Tibial nerve (tissue), 4 donors: ENCODE results near the gene SMYD3. TPM values are rescaled to one million over a fixed set of nuclear protein-coding genes. Genes with fewer than 3 reads are reported as not detected.

Experiments
- DNase-seq, 2 donors: peaks; one replicate each; pipeline ENCODE4 v3.0.0-alpha.2; 2019; ENCODE audit warnings: low spot score in 2 of 2
- H3K27ac ChIP-seq, 4 donors: fragments of 200-600 bp; sonication (generic) in 3 of 4; one replicate each; pipeline ENCODE4 v1.5.1; 2017 to 2019; ENCODE audit warnings: mild to moderate bottlenecking in 1 of 4
- H3K27me3 ChIP-seq, 2 donors: fragments of 200-600 bp; sonication (generic) in 1 of 2; one replicate each; pipeline versions ENCODE4 v1.5.1 to v1.6.0; 2017 to 2019
- H3K36me3 ChIP-seq, 3 donors: fragments of 200-600 bp; sonication (generic); one replicate each; pipeline ENCODE4 v1.5.1; 2018 to 2019
- H3K4me1 ChIP-seq, 4 donors: fragments of 200-600 bp; sonication (generic) in 3 of 4; one replicate each; pipeline ENCODE4 v1.5.1; 2017 to 2019
- H3K4me3 ChIP-seq, 4 donors: fragments of 200-600 bp; sonication (generic) in 3 of 4; one replicate each; pipeline ENCODE4 v1.5.1; 2017 to 2019; ENCODE audit warnings: mild to moderate bottlenecking in 1 of 4, moderate library complexity in 1 of 4
- H3K9me3 ChIP-seq, 4 donors: fragments of 200-600 bp; sonication (generic) in 3 of 4; one replicate each; pipeline ENCODE4 v1.5.1; 2017 to 2019
- EP300 ChIP-seq, 2 donors: sonication (generic); formaldehyde crosslinking; IDR thresholded peaks; one replicate each; pipeline ENCODE4 v1.6.1; 2017; ENCODE audit warnings: antibody characterized with exemption in 2 of 2, mild to moderate bottlenecking in 1 of 2
- POLR2A ChIP-seq, 2 donors: fragments of 450-650 bp; IDR thresholded peaks; one replicate each; pipeline ENCODE4 v1.6.1; 2017; ENCODE audit warnings: antibody characterized with exemption in 2 of 2, mild to moderate bottlenecking in 2 of 2, moderate library complexity in 2 of 2
- WGBS, 2 donors: methylation state at CpG; one replicate each; pipeline ENCODE4 v1.1.5; 2018; 5-methylcytosine and 5-hydroxymethylcytosine counted together
- total RNA-seq, 4 donors: library from RNA; depleted of rRNA; stranded (reverse); fragments of >200 nt; gene quantifications; one replicate each; pipeline ENCODE4 v1.1.0, GENCODE V29; 2016
- TF ChIP-seq, protein P1 (sequence below), 5 experiments: fragments of 200-600 bp in 3 of 5; fragments of 450-650 bp in 2 of 5; sonication (generic) in 3 of 5; IDR thresholded peaks; one replicate each; pipeline ENCODE4 v1.5.1; 2016 to 2019; ENCODE audit warnings: antibody characterized with exemption in 5 of 5, mild to moderate bottlenecking in 3 of 5, moderate library complexity in 2 of 5

Gene SMYD3
- total RNA-seq, 4 donors from 2014 or later, result 22.2 to 30.3 (median 27.0) TPM

DNA sequence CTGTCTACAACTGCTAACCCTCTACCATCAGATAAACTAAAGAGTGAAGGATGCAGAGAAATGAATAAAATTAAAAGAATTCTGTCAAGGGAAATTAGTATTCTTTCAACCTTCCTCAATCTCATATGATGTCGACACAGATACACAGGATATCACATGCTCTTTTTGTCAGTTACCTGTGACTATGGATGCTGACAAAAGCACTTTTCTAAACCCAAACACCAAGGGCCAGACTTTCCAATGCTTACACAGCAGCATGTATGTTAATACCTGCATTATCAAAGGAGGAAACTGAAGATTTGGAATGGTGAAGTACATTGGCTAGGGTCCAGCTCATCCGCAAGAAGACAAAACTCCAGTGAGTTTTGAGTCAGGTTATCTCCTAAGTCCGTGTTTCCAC lies 294.0 kb downstream of the SMYD3 start:
- Histone ChIP-seq H3K4me3 (no peak overlapping the region), H3K36me3 (no peaks in the 10 kb centered on the region), H3K27ac (no peak overlapping the region), H3K27me3 (no peaks in the 10 kb centered on the region), H3K9me3 (no peaks in the 10 kb centered on the region), H3K4me1 (no peaks in the 10 kb centered on the region)
- TF ChIP-seq POLR2A (IDR thresholded peaks at IDR 0.05), result no peak
- TF ChIP-seq EP300 (IDR thresholded peaks at IDR 0.05), result no peak
- TF ChIP-seq, protein P1, sequence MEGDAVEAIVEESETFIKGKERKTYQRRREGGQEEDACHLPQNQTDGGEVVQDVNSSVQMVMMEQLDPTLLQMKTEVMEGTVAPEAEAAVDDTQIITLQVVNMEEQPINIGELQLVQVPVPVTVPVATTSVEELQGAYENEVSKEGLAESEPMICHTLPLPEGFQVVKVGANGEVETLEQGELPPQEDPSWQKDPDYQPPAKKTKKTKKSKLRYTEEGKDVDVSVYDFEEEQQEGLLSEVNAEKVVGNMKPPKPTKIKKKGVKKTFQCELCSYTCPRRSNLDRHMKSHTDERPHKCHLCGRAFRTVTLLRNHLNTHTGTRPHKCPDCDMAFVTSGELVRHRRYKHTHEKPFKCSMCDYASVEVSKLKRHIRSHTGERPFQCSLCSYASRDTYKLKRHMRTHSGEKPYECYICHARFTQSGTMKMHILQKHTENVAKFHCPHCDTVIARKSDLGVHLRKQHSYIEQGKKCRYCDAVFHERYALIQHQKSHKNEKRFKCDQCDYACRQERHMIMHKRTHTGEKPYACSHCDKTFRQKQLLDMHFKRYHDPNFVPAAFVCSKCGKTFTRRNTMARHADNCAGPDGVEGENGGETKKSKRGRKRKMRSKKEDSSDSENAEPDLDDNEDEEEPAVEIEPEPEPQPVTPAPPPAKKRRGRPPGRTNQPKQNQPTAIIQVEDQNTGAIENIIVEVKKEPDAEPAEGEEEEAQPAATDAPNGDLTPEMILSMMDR (IDR thresholded peaks at IDR 0.05), result no peak
- 88 to 93% methylated on average over 3 of the region's 3 CpGs for WGBS, 2 donors
- DNase-seq, result no peak

GRCh38 chr1:246212013-246212412 lies 295.1 kb downstream of the SMYD3 start:
- Histone ChIP-seq H3K27ac (no peak overlapping the region), H3K4me1 (no peaks in the 10 kb centered on the region), H3K27me3 (no peaks in the 10 kb centered on the region), H3K36me3 (no peaks in the 10 kb centered on the region), H3K9me3 (no peaks in the 10 kb centered on the region), H3K4me3 (no peak overlapping the region)
- DNase-seq, result no peak
- 95 to 97% methylated on average over 2 of the region's 2 CpGs for WGBS, 2 donors
- TF ChIP-seq EP300 (IDR thresholded peaks at IDR 0.05), result no peak
- no peak for TF ChIP-seq POLR2A (IDR thresholded peaks at IDR 0.05)
- TF ChIP-seq, protein P1 (IDR thresholded peaks at IDR 0.05), result no peak

- H3K4me3 ChIP-seq, result no peak overlapping the region
- no peaks in the 10 kb centered on the region for H3K4me1 ChIP-seq
- H3K27me3 ChIP-seq, result no peaks in the 10 kb centered on the region
- no peak overlapping the region for H3K27ac ChIP-seq
- H3K36me3 ChIP-seq, result no peaks in the 10 kb centered on the region
- TF ChIP-seq EP300 (IDR thresholded peaks at IDR 0.05) (no peak), POLR2A (IDR thresholded peaks at IDR 0.05) (no peak)
- TF ChIP-seq, protein P1 (IDR thresholded peaks at IDR 0.05), result no peak
- no peak for DNase-seq
- 76 to 78% methylated on average over 10 of the region's 10 CpGs for WGBS, 2 donors
- no peaks in the 10 kb centered on the region for H3K9me3 ChIP-seq
These were observed 296.3 kb downstream of the SMYD3 start for GRCh38 chr1:246210756-246211155.

DNA sequence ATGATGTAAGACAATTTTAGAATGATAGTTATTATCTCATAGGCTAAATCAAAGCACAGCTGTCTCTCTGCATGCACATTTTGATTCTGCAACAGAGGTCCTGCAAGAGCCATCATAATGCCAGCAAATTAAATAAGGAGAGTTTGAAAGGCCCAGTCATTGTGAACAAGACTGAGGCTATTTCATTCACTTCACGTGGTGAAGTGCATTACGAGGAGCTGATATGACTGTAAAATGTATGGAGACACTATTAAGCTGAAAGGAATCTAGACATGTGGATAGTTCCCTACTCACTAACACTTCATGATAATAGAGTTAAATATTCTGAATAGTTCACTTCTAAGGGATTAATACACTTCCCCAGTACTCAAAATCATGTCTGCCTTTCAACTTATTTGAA lies 299.0 kb downstream of the SMYD3 start:
- Histone ChIP-seq H3K9me3 (no peaks in the 10 kb centered on the region), H3K4me3 (no peak overlapping the region), H3K27me3 (no peaks in the 10 kb centered on the region), H3K36me3 (no peaks in the 10 kb centered on the region), H3K4me1 (no peaks in the 10 kb centered on the region), H3K27ac (no peak overlapping the region)
- WGBS, 2 donors, result 58 to 65% methylated on average over 2 of the region's 2 CpGs
- no peak for DNase-seq
- TF ChIP-seq, protein P1 (IDR thresholded peaks at IDR 0.05), result no peak
- TF ChIP-seq POLR2A (IDR thresholded peaks at IDR 0.05), result no peak
- TF ChIP-seq EP300 (IDR thresholded peaks at IDR 0.05), result no peak

DNA sequence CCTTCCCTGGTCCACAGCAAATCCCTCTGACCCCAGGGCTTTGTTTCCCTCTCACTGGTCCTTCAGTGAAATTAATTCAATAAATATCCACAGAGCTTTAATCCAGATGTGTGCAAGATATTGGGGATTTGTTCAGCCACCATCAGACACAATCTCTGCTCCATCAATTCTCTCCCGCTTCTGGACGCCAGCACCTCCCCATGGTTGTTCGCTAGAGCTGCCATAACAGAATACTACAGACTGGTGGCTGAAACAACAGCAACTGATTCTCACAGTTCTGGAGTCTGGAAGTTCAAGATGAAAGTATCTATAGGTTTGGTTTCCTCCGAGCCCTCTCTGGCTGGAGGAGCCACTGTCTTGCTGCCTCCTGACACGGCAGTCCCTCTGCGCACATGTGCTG lies 303.9 kb downstream of the SMYD3 start:
- 95 to 96% methylated on average over 6 of the region's 6 CpGs for WGBS, 2 donors
- no peak for DNase-seq
- TF ChIP-seq POLR2A (IDR thresholded peaks at IDR 0.05) (no peak), EP300 (IDR thresholded peaks at IDR 0.05) (no peak)
- TF ChIP-seq, protein P1 (IDR thresholded peaks at IDR 0.05), result no peak
- Histone ChIP-seq H3K36me3 (no peaks in the 10 kb centered on the region), H3K4me1 (no peaks in the 10 kb centered on the region), H3K9me3 (no peaks in the 10 kb centered on the region), H3K27ac (no peak overlapping the region), H3K27me3 (no peaks in the 10 kb centered on the region), H3K4me3 (no peak overlapping the region)
